AG04450 (cell line): ENCODE data around the gene BCL2L14. TPM values are rescaled to one million over a fixed set of nuclear protein-coding genes. Genes with fewer than 3 reads are reported as not detected.

Source experiments
- CTCF ChIA-PET: fragments of 300-600, 350-600 bp; formaldehyde crosslinking; extraction: SDS; loops from one replicate; lab custom pipeline; 2022; ENCODE audit warnings: antibody characterized with exemption, inconsistent platforms; lab: Charles Lee
- POLR2A ChIA-PET: fragments of 350-600 bp; formaldehyde crosslinking; extraction: SDS; loops from one replicate; lab custom pipeline; 2021; ENCODE audit warnings: antibody characterized with exemption, inconsistent platforms; lab: Yijun Ruan, JAX
- DNase-seq: peaks from one replicate; pipeline ENCODE4 v3.0.0-alpha.2; 2011; ENCODE audit warnings: low read depth, low spot score
- H3K27ac ChIP-seq: one replicate; pipeline ENCODE4 v1.5.1; 2012; ENCODE audit warnings: low read depth, low read length, control low read depth
- H3K27me3 ChIP-seq: one replicate; pipeline ENCODE4 v1.6.0; 2012; ENCODE audit warnings: low read length; ENCODE audit not compliant: control insufficient read depth, insufficient read depth
- H3K4me3 ChIP-seq: 2 replicates; pipeline ENCODE4 v1.5.1; 2011; ENCODE audit warnings: mild to moderate bottlenecking, low read depth, low read length, control low read depth
- H3K9me3 ChIP-seq: 2 replicates; pipeline ENCODE4 v1.5.1; 2012; ENCODE audit warnings: low read length; ENCODE audit not compliant: control insufficient read depth, insufficient read depth
- CTCF ChIP-seq: IDR thresholded peaks from 2 replicates; pipeline ENCODE4 v1.5.1; 2011; ENCODE audit warnings: low read depth, low read length, control low read depth, inconsistent platforms
- polyA plus RNA-seq: library from polyadenylated mRNA; depleted of rRNA; stranded (reverse); fragments of >200 nt; gene quantifications from 2 replicates; pipeline ENCODE4 v1.2.3, GENCODE V29; 2011

BCL2L14 gene
- polyA plus RNA-seq, 1 experiment: not detected

- Histone ChIP-seq H3K9me3 (no peaks in the 10 kb centered on the region; the same call in 1 of the 2 replicates), H3K4me3 (no peak overlapping the region), H3K27ac (no peak overlapping the region), H3K27me3 (peaks cover 32% of the 10 kb centered on the region)
- POLR2A ChIA-PET: no interaction called here
- TF ChIP-seq CTCF: no peak
- DNase-seq: no peak
- CTCF ChIA-PET: no interaction called here
Observed at GRCh38 chr12:12068751-12069150, 2.0 kb upstream of the BCL2L14 start.

- no peak overlapping the region for H3K4me3 ChIP-seq
- no peak for TF ChIP-seq CTCF
Observed at GRCh38 chr12:12069821-12070548, 754 bp upstream of the BCL2L14 start.

GRCh38 chr12:12072064-12072760, 1.5 kb downstream of the BCL2L14 start:
- ChIA-PET CTCF (interaction anchor here (0.6 kb wide), 1 partner anchor 212 kb away, joined by 3 read pairs; no protein-coding TSS in a partner anchor), POLR2A (interaction anchor here (0.6 kb wide), 1 partner anchor 287 kb away, joined by 4 read pairs; no protein-coding TSS in a partner anchor)
- H3K9me3 ChIP-seq: no peaks in the 10 kb centered on the region; the same call in 1 of the 2 replicates
- H3K4me3 ChIP-seq: no peak overlapping the region
- TF ChIP-seq CTCF: no peak
- no peak for DNase-seq
- H3K27me3 ChIP-seq: peaks cover 36% of the 10 kb centered on the region
- no peak overlapping the region for H3K27ac ChIP-seq

More at GRCh38 chr12:12069821-12070548, 754 bp upstream of the BCL2L14 start:
- Histone ChIP-seq H3K27me3 (peaks cover 32% of the 10 kb centered on the region), H3K27ac (no peak overlapping the region), H3K9me3 (no peaks in the 10 kb centered on the region; the same call in 1 of the 2 replicates)
- no peak for DNase-seq
- POLR2A ChIA-PET: no interaction called here
- CTCF ChIA-PET: no interaction called here

GRCh38 chr12:12079291-12079690, 8.6 kb downstream of the BCL2L14 start:
- Histone ChIP-seq H3K4me3 (no peak overlapping the region), H3K9me3 (no peaks in the 10 kb centered on the region), H3K27ac (no peak overlapping the region), H3K27me3 (peaks cover 6% of the 10 kb centered on the region)
- TF ChIP-seq CTCF: no peak
- DNase-seq: no peak
- CTCF ChIA-PET: no interaction called here
- POLR2A ChIA-PET: no interaction called here
